Liver (tissue), 9 donors: Measurements from ENCODE around the gene CNGA3. TPM values are rescaled to one million over a fixed set of nuclear protein-coding genes. Genes with fewer than 3 reads are reported as not detected.

Experiments used
- DNase-seq: peaks from one replicate; pipeline ENCODE4 v3.0.0-alpha.2; 2017; ENCODE audit warnings: low spot score
- H3K27ac ChIP-seq, 2 donors: one replicate each; pipeline ENCODE4 v1.7.0; 2013; ENCODE audit warnings: inconsistent platforms in 2 of 2, low read length in 2 of 2, control low read depth in 1 of 2, low read depth in 1 of 2, mild to moderate bottlenecking in 1 of 2
- H3K27me3 ChIP-seq, 4 donors: one replicate each; pipeline versions ENCODE4 v1.6.1 to v1.7.0; 2013; ENCODE audit warnings: low read length in 3 of 4, inconsistent platforms in 1 of 4, mild to moderate bottlenecking in 1 of 4, moderate library complexity in 1 of 4; ENCODE audit not compliant: control insufficient read depth in 4 of 4, insufficient read depth in 4 of 4
- H3K36me3 ChIP-seq, 4 donors: one replicate each; pipeline versions ENCODE4 v1.6.1 to v1.7.0; 2013; ENCODE audit warnings: low read length in 3 of 4, mild to moderate bottlenecking in 3 of 4, low read depth in 1 of 4, moderate library complexity in 1 of 4; ENCODE audit not compliant: control insufficient read depth in 4 of 4, insufficient read depth in 3 of 4
- H3K4me1 ChIP-seq, 4 donors: one replicate each; pipeline versions ENCODE4 v1.6.1 to v1.7.0; 2013; ENCODE audit warnings: low read length in 3 of 4, mild to moderate bottlenecking in 3 of 4, moderate library complexity in 1 of 4; ENCODE audit not compliant: control insufficient read depth in 4 of 4, insufficient read depth in 4 of 4
- H3K4me3 ChIP-seq, 3 donors: one replicate each; pipeline versions ENCODE4 v1.6.1 to v1.7.0; 2013; ENCODE audit warnings: low read length in 3 of 3, control low read depth in 1 of 3, low read depth in 1 of 3, mild to moderate bottlenecking in 1 of 3
- H3K9ac ChIP-seq, 2 donors: one replicate each; pipeline ENCODE4 v1.7.0; 2013; ENCODE audit warnings: low read length in 2 of 2, mild to moderate bottlenecking in 2 of 2, moderate library complexity in 2 of 2, control low read depth in 1 of 2, low read depth in 1 of 2
- H3K9me3 ChIP-seq, 4 donors: one replicate each; pipeline versions ENCODE4 v1.6.1 to v1.7.0; 2013; ENCODE audit warnings: low read length in 3 of 4; ENCODE audit not compliant: control insufficient read depth in 4 of 4
- CTCF ChIP-seq: fragments of 150-350 bp; IDR thresholded peaks from 2 replicates; pipeline ENCODE4 v1.5.1; 2017; ENCODE audit warnings: improper control_type of control experiment, low read depth, low read length; ENCODE audit not compliant: missing input control
- EGR1 ChIP-seq, 2 donors: IDR thresholded peaks; 2 replicates each; pipeline ENCODE4 v1.6.1; 2016 to 2018; ENCODE audit warnings: antibody characterized with exemption in 2 of 2, low read depth in 2 of 2
- FOXA1 ChIP-seq: IDR thresholded peaks from 2 replicates; pipeline ENCODE4 v1.6.1; 2016; ENCODE audit warnings: antibody characterized with exemption
- HNF4G ChIP-seq: IDR thresholded peaks from 2 replicates; pipeline ENCODE4 v1.6.1; 2016; ENCODE audit warnings: antibody characterized with exemption
- MAX ChIP-seq: IDR thresholded peaks from 2 replicates; pipeline ENCODE4 v1.6.1; 2016; ENCODE audit warnings: antibody characterized with exemption
- NR2F2 ChIP-seq: IDR thresholded peaks from 2 replicates; pipeline ENCODE4 v1.6.1; 2016; ENCODE audit warnings: antibody characterized with exemption
- SP1 ChIP-seq: IDR thresholded peaks from 2 replicates; pipeline ENCODE4 v1.6.1; 2018; ENCODE audit warnings: antibody characterized with exemption, mild to moderate bottlenecking
- WGBS: extraction: QIAGEN DNeasy Blood & Tissue Kit; methylation state at CpG from one replicate; pipeline ENCODE4 v1.1.7; 2013; 5-methylcytosine and 5-hydroxymethylcytosine counted together
- polyA plus RNA-seq, 2 donors: library from polyadenylated mRNA; stranded (reverse) in 1 of 2; unstranded in 1 of 2; fragments of 200-250 nt in 1 of 2; fragments of >200 nt in 1 of 2; fragmentation: Nextera tagmentation in 1 of 2; extraction: Ambion mirVana in 1 of 2; gene quantifications; one replicate each; pipeline versions ENCODE4 v1.2.1 to v1.2.3, GENCODE V29; 2013 to 2015
- total RNA-seq, 2 donors: library from RNA; depleted of rRNA; stranded (reverse); fragments of >200 nt; gene quantifications; one replicate each; pipeline ENCODE4 v1.2.3, GENCODE V29; 2014
- TF ChIP-seq, protein P1 (sequence below): IDR thresholded peaks from 2 replicates; pipeline ENCODE4 v1.6.1; 2016; ENCODE audit warnings: antibody characterized with exemption, mild to moderate bottlenecking
- donor health status: healthy.
- donor health status: healthy.
- donor health status: healthy.
- donor health status: healthy.
- donor health status: healthy.

The CNGA3 gene
- total and polyA plus RNA-seq, 4 donors: not detected

- Histone ChIP-seq H3K4me1 (peaks cover 0 to 14% (median 11%) of the 10 kb centered on the region in 4 donors), H3K9ac (no peak overlapping the region), H3K27ac (no peak overlapping the region), H3K27me3 (no peaks in the 10 kb centered on the region), H3K4me3 (no peak overlapping the region), H3K36me3 (no peaks in the 10 kb centered on the region), H3K9me3 (no peaks in the 10 kb centered on the region)
- DNase-seq: no peak
- no peak for TF ChIP-seq SP1
- TF ChIP-seq HNF4G: no peak
- no peak for TF ChIP-seq MAX
- TF ChIP-seq NR2F2: no peak
- no peak for TF ChIP-seq FOXA1
- no peak for TF ChIP-seq EGR1 (IDR thresholded peaks at IDR 0.05; ENCODE audit: low read depth in 2 of 2)
- no peak for TF ChIP-seq CTCF
- WGBS: 79% methylated on average over 7 of the region's 7 CpGs
Observed at GRCh38 chr2:98441706-98442450, 95.6 kb downstream of the CNGA3 start.

GRCh38 chr2:98442488-98442887, 96.2 kb downstream of the CNGA3 start:
- no peaks in the 10 kb centered on the region for H3K27me3 ChIP-seq
- H3K4me3 ChIP-seq: no peak overlapping the region
- H3K27ac ChIP-seq: no peak overlapping the region
- DNase-seq: no peak
- no peak for TF ChIP-seq EGR1 (IDR thresholded peaks at IDR 0.05; ENCODE audit: low read depth in 2 of 2)
- no peak for TF ChIP-seq MAX
- TF ChIP-seq CTCF: no peak
- TF ChIP-seq, protein P1, sequence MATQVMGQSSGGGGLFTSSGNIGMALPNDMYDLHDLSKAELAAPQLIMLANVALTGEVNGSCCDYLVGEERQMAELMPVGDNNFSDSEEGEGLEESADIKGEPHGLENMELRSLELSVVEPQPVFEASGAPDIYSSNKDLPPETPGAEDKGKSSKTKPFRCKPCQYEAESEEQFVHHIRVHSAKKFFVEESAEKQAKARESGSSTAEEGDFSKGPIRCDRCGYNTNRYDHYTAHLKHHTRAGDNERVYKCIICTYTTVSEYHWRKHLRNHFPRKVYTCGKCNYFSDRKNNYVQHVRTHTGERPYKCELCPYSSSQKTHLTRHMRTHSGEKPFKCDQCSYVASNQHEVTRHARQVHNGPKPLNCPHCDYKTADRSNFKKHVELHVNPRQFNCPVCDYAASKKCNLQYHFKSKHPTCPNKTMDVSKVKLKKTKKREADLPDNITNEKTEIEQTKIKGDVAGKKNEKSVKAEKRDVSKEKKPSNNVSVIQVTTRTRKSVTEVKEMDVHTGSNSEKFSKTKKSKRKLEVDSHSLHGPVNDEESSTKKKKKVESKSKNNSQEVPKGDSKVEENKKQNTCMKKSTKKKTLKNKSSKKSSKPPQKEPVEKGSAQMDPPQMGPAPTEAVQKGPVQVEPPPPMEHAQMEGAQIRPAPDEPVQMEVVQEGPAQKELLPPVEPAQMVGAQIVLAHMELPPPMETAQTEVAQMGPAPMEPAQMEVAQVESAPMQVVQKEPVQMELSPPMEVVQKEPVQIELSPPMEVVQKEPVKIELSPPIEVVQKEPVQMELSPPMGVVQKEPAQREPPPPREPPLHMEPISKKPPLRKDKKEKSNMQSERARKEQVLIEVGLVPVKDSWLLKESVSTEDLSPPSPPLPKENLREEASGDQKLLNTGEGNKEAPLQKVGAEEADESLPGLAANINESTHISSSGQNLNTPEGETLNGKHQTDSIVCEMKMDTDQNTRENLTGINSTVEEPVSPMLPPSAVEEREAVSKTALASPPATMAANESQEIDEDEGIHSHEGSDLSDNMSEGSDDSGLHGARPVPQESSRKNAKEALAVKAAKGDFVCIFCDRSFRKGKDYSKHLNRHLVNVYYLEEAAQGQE: no peak
- 71% methylated on average over 4 of the region's 4 CpGs for WGBS
- H3K9me3 ChIP-seq: no peaks in the 10 kb centered on the region
- peaks cover 0 to 14% (median 11%) of the 10 kb centered on the region in 4 donors for H3K4me1 ChIP-seq
- H3K9ac ChIP-seq: no peak overlapping the region
- no peaks in the 10 kb centered on the region for H3K36me3 ChIP-seq
